Caco-2 (cell line): Measurements from ENCODE around the gene NEUROG1. TPM values are rescaled to one million over a fixed set of nuclear protein-coding genes. Genes with fewer than 3 reads are reported as not detected.

Experiments used
- BruUV-seq: library from RNA; stranded (reverse); fragments of 400-500 nt; replicated peaks from 2 replicates; lab custom pipeline; 2021; lab: Mats Ljungman, UMichigan
- CTCF ChIA-PET: fragments of 300-600 bp; sonication (Branson Sonifier 250); formaldehyde crosslinking; loops from one replicate; lab custom pipeline; 2022; ENCODE audit warnings: antibody characterized with exemption; lab: Charles Lee
- POLR2A ChIA-PET: fragments of 300-600 bp; sonication (Branson Sonifier 250); formaldehyde crosslinking; loops from one replicate; lab custom pipeline; 2022; ENCODE audit warnings: antibody characterized with exemption; lab: Charles Lee
- DNase-seq, 2 experiments: peaks; one replicate each; pipeline versions ENCODE4 v3.0.0 to v3.0.0-alpha.2; 2020 to 2022
- H3K27me3 ChIP-seq: replicated peaks from 2 replicates; pipeline ENCODE4 v1.6.0; 2011; ENCODE audit warnings: low read length; ENCODE audit not compliant: control insufficient read depth, insufficient read depth
- H3K36me3 ChIP-seq: 2 replicates; pipeline ENCODE4 v1.5.1; 2011; ENCODE audit warnings: low read length; ENCODE audit not compliant: control insufficient read depth, insufficient read depth
- H3K4me1 ChIP-seq: fragments of 250-450 bp; sonication (Bioruptor Pico); 2 replicates; pipeline ENCODE4 v1.5.1; 2020; ENCODE audit warnings: mild to moderate bottlenecking
- H3K4me3 ChIP-seq: 2 replicates; pipeline ENCODE4 v1.5.1; 2011; ENCODE audit warnings: low read depth, mild to moderate bottlenecking, control low read depth, low read length
- H3K9me3 ChIP-seq: fragments of 250-450 bp; sonication (Bioruptor Pico); 2 replicates; pipeline ENCODE4 v1.5.1; 2020; ENCODE audit warnings: mild to moderate bottlenecking, moderate library complexity
- H3K27ac Mint-ChIP-seq: one replicate; pipeline ENCODE4 v1.8.0; 2022; ENCODE audit warnings: mixed read lengths; ENCODE audit not compliant: unreplicated experiment
- H3K27me3 Mint-ChIP-seq: one replicate; pipeline ENCODE4 v1.8.0; 2022; ENCODE audit warnings: mixed read lengths; ENCODE audit not compliant: insufficient read depth, unreplicated experiment
- H3K36me3 Mint-ChIP-seq: one replicate; pipeline ENCODE4 v1.8.0; 2022; ENCODE audit warnings: mild to moderate bottlenecking, mixed read lengths; ENCODE audit not compliant: insufficient read depth, unreplicated experiment
- H3K4me1 Mint-ChIP-seq: one replicate; pipeline ENCODE4 v1.8.0; 2022; ENCODE audit warnings: low read depth, mixed read lengths; ENCODE audit not compliant: unreplicated experiment
- H3K4me3 Mint-ChIP-seq: one replicate; pipeline ENCODE4 v1.8.0; 2022; ENCODE audit warnings: mild to moderate bottlenecking, moderate library complexity, mixed read lengths; ENCODE audit not compliant: unreplicated experiment
- H3K9me3 Mint-ChIP-seq: one replicate; pipeline ENCODE4 v1.8.0; 2022; ENCODE audit warnings: mixed read lengths; ENCODE audit not compliant: unreplicated experiment
- CTCF ChIP-seq, 2 experiments: fragments of 200-600 bp in 1 of 2; IDR thresholded peaks; 1 replicate in 1 of 2; 2 replicates in 1 of 2; pipeline versions ENCODE4 v1.5.1 to v1.8.0; 2011 to 2022; ENCODE audit warnings: antibody characterized with exemption in 1 of 2, control low read depth in 1 of 2, inconsistent platforms in 1 of 2, low read depth in 1 of 2, low read length in 1 of 2, mild to moderate bottlenecking in 1 of 2, moderate library complexity in 1 of 2; ENCODE audit not compliant: insufficient read depth in 1 of 2, severe bottlenecking in 1 of 2, unreplicated experiment in 1 of 2
- intact Hi-C: fragments of 100-400 bp; cut with micrococcal nuclease; formaldehyde crosslinking; loops from one replicate; pipeline ENCODE4 v1.10.0; 2022; ENCODE audit not compliant: unreplicated experiment
- total RNA-seq: library from RNA; stranded (reverse); gene quantifications from 2 replicates; pipeline ENCODE4 v1.2.3, GENCODE V29; 2022

NEUROG1 gene
- total RNA-seq, 1 experiment from 2014 or later: not detected

- peaks cover 11% of the 10 kb centered on the region for H3K4me1 ChIP-seq
- H3K4me1 Mint-ChIP-seq: no peaks in the 10 kb centered on the region
- intact Hi-C loops: no loop called here
- H3K27me3 ChIP-seq: peaks cover 1% of the 10 kb centered on the region
- H3K4me3 Mint-ChIP-seq: peak overlapping the region; percentile 21
- no TSS peak for BruUV-seq
- no peaks in the 10 kb centered on the region for H3K9me3 Mint-ChIP-seq
- H3K36me3 ChIP-seq: no peaks in the 10 kb centered on the region
- POLR2A ChIA-PET: no interaction called here
- H3K27me3 Mint-ChIP-seq: peaks cover 10% of the 10 kb centered on the region
- CTCF ChIA-PET: no interaction called here
- no peaks in the 10 kb centered on the region for H3K9me3 ChIP-seq
- DNase-seq: no peak
- H3K36me3 Mint-ChIP-seq: no peaks in the 10 kb centered on the region
- H3K4me3 ChIP-seq: peak overlapping the region; percentile 15
- no peak for TF ChIP-seq CTCF (IDR thresholded peaks at IDR 0.05; ENCODE audit: insufficient read depth in 1 of 2, low read depth in 1 of 2, low read length in 1 of 2, severe bottlenecking in 1 of 2, unreplicated experiment in 1 of 2)
- H3K27ac Mint-ChIP-seq: no peak overlapping the region
Observed at GRCh38 chr5:135543485-135544304, 7.9 kb upstream of the NEUROG1 start.

GRCh38 chr5:135543001-135543484, 7.3 kb upstream of the NEUROG1 start:
- BruUV-seq: no TSS peak
- no peak for DNase-seq
- intact Hi-C loops: no loop called here
- Histone ChIP-seq H3K36me3 (no peaks in the 10 kb centered on the region), H3K4me3 (no peak overlapping the region), H3K27me3 (peaks cover 1% of the 10 kb centered on the region), H3K4me1 (peaks cover 11% of the 10 kb centered on the region), H3K9me3 (no peaks in the 10 kb centered on the region)
- POLR2A ChIA-PET: no interaction called here
- H3K36me3 Mint-ChIP-seq: no peaks in the 10 kb centered on the region
- CTCF ChIA-PET: interaction anchor here (1.3 kb wide), 1 partner anchor 77 kb away, joined by 7 read pairs; no protein-coding TSS in a partner anchor
- TF ChIP-seq CTCF (IDR thresholded peaks at IDR 0.05; ENCODE audit: insufficient read depth in 1 of 2, low read depth in 1 of 2, low read length in 1 of 2, severe bottlenecking in 1 of 2, unreplicated experiment in 1 of 2): no peak
- no peak overlapping the region for H3K27ac Mint-ChIP-seq
- peaks cover 10% of the 10 kb centered on the region for H3K27me3 Mint-ChIP-seq
- H3K4me3 Mint-ChIP-seq: no peak overlapping the region
- H3K4me1 Mint-ChIP-seq: no peaks in the 10 kb centered on the region
- H3K9me3 Mint-ChIP-seq: no peaks in the 10 kb centered on the region

- Mint-ChIP-seq H3K4me1 (no peaks in the 10 kb centered on the region), H3K9me3 (no peaks in the 10 kb centered on the region), H3K4me3 (no peak overlapping the region), H3K27ac (no peak overlapping the region), H3K27me3 (peaks cover 13% of the 10 kb centered on the region), H3K36me3 (no peaks in the 10 kb centered on the region)
- Histone ChIP-seq H3K9me3 (no peaks in the 10 kb centered on the region; the same call in 1 of the 2 replicates), H3K4me3 (no peak overlapping the region), H3K27me3 (peaks cover 1% of the 10 kb centered on the region), H3K36me3 (no peaks in the 10 kb centered on the region), H3K4me1 (peaks cover 11% of the 10 kb centered on the region)
- TF ChIP-seq CTCF (IDR thresholded peaks at IDR 0.05; ENCODE audit: insufficient read depth in 1 of 2, low read depth in 1 of 2, low read length in 1 of 2, severe bottlenecking in 1 of 2, unreplicated experiment in 1 of 2): no peak
- intact Hi-C loops: no loop called here
- ChIA-PET POLR2A (no interaction called here), CTCF (interaction anchor here (1.3 kb wide), 1 partner anchor 76 kb away, joined by 7 read pairs; no protein-coding TSS in a partner anchor)
- BruUV-seq: no TSS peak
- no peak for DNase-seq
Observed at GRCh38 chr5:135541807-135542502, 6.2 kb upstream of the NEUROG1 start.
